Ishikawa (cell line): Measurements from ENCODE around the gene RAPGEF4.

Experiments
- CEBPB ChIP-seq: IDR thresholded peaks from 2 replicates; pipeline ENCODE4 v1.6.1; 2012
- EGR1 ChIP-seq: IDR thresholded peaks from 2 replicates; pipeline ENCODE4 v1.6.1; 2012
- EP300 ChIP-seq: IDR thresholded peaks from 2 replicates; pipeline ENCODE4 v1.6.1; 2012; ENCODE audit warnings: borderline replicate concordance
- FOXM1 ChIP-seq: IDR thresholded peaks from 2 replicates; pipeline ENCODE4 v1.6.1; 2012; ENCODE audit warnings: low read depth, borderline replicate concordance
- REST ChIP-seq: IDR thresholded peaks from 2 replicates; pipeline ENCODE4 v1.6.1; 2012; ENCODE audit warnings: low read depth, mild to moderate bottlenecking
- TAF1 ChIP-seq: IDR thresholded peaks from 2 replicates; pipeline ENCODE4 v1.6.1; 2012; ENCODE audit warnings: low read depth, mild to moderate bottlenecking
- TF ChIP-seq, protein P1 (sequence below): IDR thresholded peaks from 2 replicates; pipeline ENCODE4 v1.6.1; 2012

DNA sequence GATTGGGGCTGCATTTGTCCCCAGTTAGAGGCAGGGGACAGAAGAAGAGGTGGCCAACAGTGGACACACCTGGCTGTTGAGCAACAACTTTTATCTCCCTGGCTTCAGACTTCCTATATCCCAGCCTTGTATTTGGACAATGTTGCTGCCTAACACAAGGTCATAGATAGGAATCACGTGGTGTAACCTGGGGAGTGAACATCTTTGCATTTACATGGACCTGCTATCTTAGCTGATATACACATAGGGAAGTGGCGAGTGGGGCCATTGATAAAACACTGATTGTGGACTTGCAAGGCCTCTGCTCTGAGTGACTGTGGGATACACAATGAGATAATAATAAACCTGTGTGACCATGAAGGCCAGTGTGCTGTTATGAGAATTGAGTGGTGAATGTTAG lies 26.9 kb downstream of the RAPGEF4 start:
- TF ChIP-seq, protein P1, sequence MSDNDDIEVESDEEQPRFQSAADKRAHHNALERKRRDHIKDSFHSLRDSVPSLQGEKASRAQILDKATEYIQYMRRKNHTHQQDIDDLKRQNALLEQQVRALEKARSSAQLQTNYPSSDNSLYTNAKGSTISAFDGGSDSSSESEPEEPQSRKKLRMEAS = no peak
- TF ChIP-seq EGR1 (no peak), CEBPB (no peak), EP300 (no peak), REST (no peak), TAF1 (no peak), FOXM1 (no peak)
